CD14-positive monocyte (primary cell): ENCODE data around the gene LARGE2. TPM values are rescaled to one million over a fixed set of nuclear protein-coding genes. Genes with fewer than 3 reads are reported as not detected.
A peak's percentile ranks its signal among the peaks of the same experiment; 100 is the strongest.

Source experiments
- DNase-seq, 3 donors: peaks; one replicate each; pipeline ENCODE4 v3.0.0-alpha.2; 2011 to 2022
- H2AFZ ChIP-seq: 2 replicates; pipeline ENCODE4 v1.6.0; 2012; ENCODE audit warnings: mild to moderate bottlenecking, low read depth, low read length, inconsistent platforms; ENCODE audit not compliant: insufficient read depth, poor library complexity, severe bottlenecking
- H3K27ac ChIP-seq, 2 donors: 1 replicate in 1 of 2; 2 replicates in 1 of 2; pipeline ENCODE4 v1.5.1; 2012 to 2013; ENCODE audit warnings: low read length in 2 of 2, control low read depth in 1 of 2, inconsistent platforms in 1 of 2, low read depth in 1 of 2, mild to moderate bottlenecking in 1 of 2
- H3K27me3 ChIP-seq, 2 donors: one replicate each; pipeline versions ENCODE4 v1.6.0 to v1.6.1; 2011 to 2013; ENCODE audit warnings: low read length in 2 of 2; ENCODE audit not compliant: control insufficient read depth in 2 of 2, insufficient read depth in 2 of 2
- H3K36me3 ChIP-seq, 2 donors: replicated peaks in 1 of 2; 1 replicate in 1 of 2; 2 replicates in 1 of 2; pipeline versions ENCODE4 v1.5.1 to v1.6.1; 2012 to 2013; ENCODE audit warnings: low read length in 2 of 2, control low read depth in 1 of 2, inconsistent platforms in 1 of 2, mild to moderate bottlenecking in 1 of 2; ENCODE audit not compliant: insufficient read depth in 2 of 2, control insufficient read depth in 1 of 2
- H3K4me1 ChIP-seq, 2 donors: 1 replicate in 1 of 2; 2 replicates in 1 of 2; pipeline versions ENCODE4 v1.5.1 to v1.6.1; 2012 to 2013; ENCODE audit warnings: low read length in 2 of 2, control low read depth in 1 of 2, inconsistent platforms in 1 of 2, mild to moderate bottlenecking in 1 of 2, moderate library complexity in 1 of 2; ENCODE audit not compliant: insufficient read depth in 2 of 2, control insufficient read depth in 1 of 2
- H3K4me2 ChIP-seq: replicated peaks from 2 replicates; pipeline ENCODE3; 2012; ENCODE audit warnings: low read length, moderate library complexity, mild to moderate bottlenecking; ENCODE audit not compliant: poor library complexity, severe bottlenecking; ENCODE audit errors: extremely low read depth
- H3K4me3 ChIP-seq, 3 experiments: fragments of 200-600 bp in 1 of 3; sonication (generic) in 1 of 3; replicated peaks in 1 of 3; 1 replicate in 2 of 3; 2 replicates in 1 of 3; pipeline ENCODE4 v1.5.1; 2011 to 2013; ENCODE audit warnings: low read length in 3 of 3, mild to moderate bottlenecking in 3 of 3, control low read depth in 2 of 3, low read depth in 2 of 3, inconsistent platforms in 1 of 3, moderate library complexity in 1 of 3
- H3K79me2 ChIP-seq: 2 replicates; pipeline ENCODE4 v1.6.0; 2012; ENCODE audit warnings: mild to moderate bottlenecking, control low read depth, inconsistent platforms, low read length, moderate library complexity; ENCODE audit not compliant: insufficient read depth
- H3K9ac ChIP-seq: 2 replicates; pipeline ENCODE4 v1.6.0; 2017; ENCODE audit warnings: low read length, mild to moderate bottlenecking; ENCODE audit not compliant: insufficient read depth, poor library complexity, severe bottlenecking
- H3K9me3 ChIP-seq, 2 donors: replicated peaks in 1 of 2; 1 replicate in 1 of 2; 2 replicates in 1 of 2; pipeline versions ENCODE4 v1.5.1 to v1.6.1; 2012 to 2013; ENCODE audit warnings: low read length in 2 of 2, control low read depth in 1 of 2; ENCODE audit not compliant: control insufficient read depth in 1 of 2, insufficient read depth in 1 of 2
- H4K20me1 ChIP-seq: 2 replicates; pipeline ENCODE4 v1.6.0; 2012; ENCODE audit warnings: mild to moderate bottlenecking, low read length, control low read depth, moderate library complexity; ENCODE audit not compliant: insufficient read depth
- H3K27ac Mint-ChIP-seq, 7 donors: one replicate each; pipeline ENCODE4 v1.8.0; 2020; ENCODE audit warnings: mild to moderate bottlenecking in 7 of 7, mixed read lengths in 7 of 7, moderate library complexity in 6 of 7, inconsistent platforms in 2 of 7
- H3K27me3 Mint-ChIP-seq, 3 donors: one replicate each; pipeline ENCODE4 v1.8.0; 2021 to 2022; ENCODE audit warnings: low read depth in 3 of 3, mild to moderate bottlenecking in 3 of 3, mixed read lengths in 3 of 3, moderate library complexity in 3 of 3, inconsistent platforms in 1 of 3
- H3K36me3 Mint-ChIP-seq, 2 donors: one replicate each; pipeline ENCODE4 v1.8.0; 2020; ENCODE audit warnings: mixed read lengths in 2 of 2, inconsistent platforms in 1 of 2, mild to moderate bottlenecking in 1 of 2
- H3K4me1 Mint-ChIP-seq: one replicate; pipeline ENCODE4 v1.8.0; 2020; ENCODE audit warnings: mild to moderate bottlenecking, mixed read lengths
- H3K4me3 Mint-ChIP-seq, 2 donors: one replicate each; pipeline ENCODE4 v1.8.0; 2020; ENCODE audit warnings: mild to moderate bottlenecking in 2 of 2, mixed read lengths in 2 of 2, moderate library complexity in 1 of 2
- H3K9me3 Mint-ChIP-seq, 7 donors: one replicate each; pipeline ENCODE4 v1.8.0; 2020 to 2022; ENCODE audit warnings: mixed read lengths in 7 of 7, mild to moderate bottlenecking in 6 of 7, moderate library complexity in 6 of 7, inconsistent platforms in 2 of 7
- WGBS: methylation state at CpG from one replicate; pipeline ENCODE4 v1.1.5; 2013; ENCODE audit warnings: missing lambda C conversion rate; ENCODE audit not compliant: insufficient coverage; 5-methylcytosine and 5-hydroxymethylcytosine counted together
- intact Hi-C, 2 donors: fragments of 100-400 bp; cut with micrococcal nuclease; formaldehyde crosslinking; loops; one replicate each; pipeline versions ENCODE4 v1.15.0 to v1.15.1; 2023
- polyA plus RNA-seq, 3 donors: library from polyadenylated mRNA; depleted of rRNA in 1 of 3; unstranded in 2 of 3; stranded (reverse) in 1 of 3; fragments of 300-500 nt in 2 of 3; fragments of >200 nt in 1 of 3; fragmentation: Illumina TruSeq in 2 of 3; gene quantifications; 1 replicate in 2 of 3; 2 replicates in 1 of 3; pipeline ENCODE4 v1.2.3, GENCODE V29; 2012 to 2021
- TF ChIP-seq, protein P1 (sequence below): fragments of 200-600 bp; IDR thresholded peaks from one replicate; pipeline ENCODE4 v1.8.0; 2022; ENCODE audit warnings: antibody characterized with exemption, mild to moderate bottlenecking

The LARGE2 gene
- polyA plus RNA-seq, 3 donors: 0.12 TPM; not detected in 2

DNA sequence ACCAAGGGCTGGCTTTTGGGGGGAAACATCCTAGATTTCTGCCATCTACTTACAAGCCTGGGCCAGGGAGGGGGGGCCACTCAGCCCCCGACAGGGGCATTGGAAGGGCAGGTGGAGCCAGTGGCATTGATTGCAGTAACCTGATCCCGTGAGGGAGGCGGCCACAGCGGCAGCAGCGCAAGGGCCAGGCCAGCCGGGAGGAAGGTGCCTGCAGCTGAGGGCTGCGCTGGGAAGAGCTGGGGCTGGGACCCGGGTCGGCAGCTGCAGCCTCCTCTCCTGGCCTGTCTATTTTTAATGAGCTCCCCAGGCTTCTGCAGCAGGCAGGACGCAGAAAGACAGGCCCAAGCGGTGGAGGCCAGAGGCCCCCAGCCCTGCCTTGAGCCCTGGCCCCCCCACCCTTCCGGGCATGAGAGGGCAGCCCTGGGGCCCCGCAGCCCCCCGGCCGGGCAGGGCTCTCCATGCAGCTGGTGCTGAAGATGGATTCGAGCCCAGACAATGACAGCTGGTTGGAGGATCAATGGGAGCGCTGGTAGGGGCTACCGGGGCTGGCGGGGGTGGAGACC lies 26.0 kb upstream of the LARGE2 start:
- peaks cover 7% of the 10 kb centered on the region for H3K4me1 Mint-ChIP-seq
- Histone ChIP-seq H3K4me3 (no peak overlapping the region), H2AFZ (no peak overlapping the region), H3K9ac (no peak overlapping the region), H3K27me3 (peaks cover 24 to 56% of the 10 kb centered on the region in 2 donors), H3K27ac (no peak overlapping the region), H3K36me3 (no peaks in the 10 kb centered on the region), H3K9me3 (peaks cover 4 to 22% of the 10 kb centered on the region in 2 donors), H4K20me1 (no peaks in the 10 kb centered on the region), H3K79me2 (no peaks in the 10 kb centered on the region), H3K4me1 (peaks cover 11 to 15% of the 10 kb centered on the region in 2 donors), H3K4me2 (no peak overlapping the region)
- peaks cover 0 to 11% (median 5%) of the 10 kb centered on the region in 7 donors for H3K9me3 Mint-ChIP-seq
- peaks cover 3 to 4% of the 10 kb centered on the region in 2 donors for H3K36me3 Mint-ChIP-seq
- intact Hi-C loops: no loop called here
- H3K4me3 Mint-ChIP-seq: no peak overlapping the region
- no peak for DNase-seq
- TF ChIP-seq, protein P1, sequence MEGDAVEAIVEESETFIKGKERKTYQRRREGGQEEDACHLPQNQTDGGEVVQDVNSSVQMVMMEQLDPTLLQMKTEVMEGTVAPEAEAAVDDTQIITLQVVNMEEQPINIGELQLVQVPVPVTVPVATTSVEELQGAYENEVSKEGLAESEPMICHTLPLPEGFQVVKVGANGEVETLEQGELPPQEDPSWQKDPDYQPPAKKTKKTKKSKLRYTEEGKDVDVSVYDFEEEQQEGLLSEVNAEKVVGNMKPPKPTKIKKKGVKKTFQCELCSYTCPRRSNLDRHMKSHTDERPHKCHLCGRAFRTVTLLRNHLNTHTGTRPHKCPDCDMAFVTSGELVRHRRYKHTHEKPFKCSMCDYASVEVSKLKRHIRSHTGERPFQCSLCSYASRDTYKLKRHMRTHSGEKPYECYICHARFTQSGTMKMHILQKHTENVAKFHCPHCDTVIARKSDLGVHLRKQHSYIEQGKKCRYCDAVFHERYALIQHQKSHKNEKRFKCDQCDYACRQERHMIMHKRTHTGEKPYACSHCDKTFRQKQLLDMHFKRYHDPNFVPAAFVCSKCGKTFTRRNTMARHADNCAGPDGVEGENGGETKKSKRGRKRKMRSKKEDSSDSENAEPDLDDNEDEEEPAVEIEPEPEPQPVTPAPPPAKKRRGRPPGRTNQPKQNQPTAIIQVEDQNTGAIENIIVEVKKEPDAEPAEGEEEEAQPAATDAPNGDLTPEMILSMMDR: no peak
- H3K27me3 Mint-ChIP-seq: peaks cover 48 to 72% (median 55%) of the 10 kb centered on the region in 3 donors
- no peak overlapping the region for H3K27ac Mint-ChIP-seq
- WGBS: 29% methylated on average over 16 of the region's 19 CpGs

DNA sequence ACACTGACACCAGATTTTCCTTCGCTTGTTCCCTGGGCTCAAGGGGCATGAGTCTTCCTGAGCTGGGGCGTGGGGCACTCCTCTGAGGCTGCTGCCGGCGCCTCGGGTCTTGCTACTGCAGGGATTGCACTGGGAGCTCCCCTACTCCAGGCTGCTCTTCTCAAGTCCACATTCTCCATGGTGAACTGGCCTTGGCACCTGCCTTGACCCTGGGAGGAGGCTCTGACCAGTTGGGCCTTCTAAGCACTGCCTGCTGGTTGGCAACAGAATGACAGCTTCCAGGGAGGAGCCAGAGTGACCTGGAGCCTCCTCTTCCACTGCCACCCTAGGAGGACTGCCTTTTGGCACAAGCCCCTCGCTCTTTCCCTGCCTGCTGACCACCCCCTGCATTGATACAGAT lies 24.9 kb upstream of the LARGE2 start:
- Mint-ChIP-seq H3K36me3 (peaks cover 3 to 4% of the 10 kb centered on the region in 2 donors), H3K27me3 (peaks cover 55 to 83% (median 64%) of the 10 kb centered on the region in 3 donors), H3K27ac (no peak overlapping the region), H3K9me3 (peaks cover 0 to 11% (median 5%) of the 10 kb centered on the region in 7 donors), H3K4me1 (peaks cover 7% of the 10 kb centered on the region), H3K4me3 (peak overlapping the region in 1 of 2 donors; percentile 53)
- Histone ChIP-seq H3K79me2 (no peaks in the 10 kb centered on the region), H3K4me1 (peaks cover 11 to 15% of the 10 kb centered on the region in 2 donors), H3K36me3 (no peaks in the 10 kb centered on the region), H4K20me1 (no peaks in the 10 kb centered on the region), H3K4me2 (no peak overlapping the region), H3K4me3 (no peak overlapping the region), H3K9ac (no peak overlapping the region), H3K27ac (no peak overlapping the region), H3K27me3 (peaks cover 24 to 60% of the 10 kb centered on the region in 2 donors), H3K9me3 (peaks cover 4 to 23% of the 10 kb centered on the region in 2 donors), H2AFZ (no peak overlapping the region)
- intact Hi-C loops: no loop called here
- TF ChIP-seq, protein P1: no peak
- WGBS: 89% methylated on average over 5 of the region's 6 CpGs
- DNase-seq: no peak
